Astrocyte (in vitro differentiated cells and primary cell): Measurements from ENCODE around the gene MARCHF10. TPM values are rescaled to one million over a fixed set of nuclear protein-coding genes. Genes with fewer than 3 reads are reported as not detected.
A peak's percentile ranks its signal among the peaks of the same experiment; 100 is the strongest.

ENCODE experiments used
- DNase-seq: peaks from one replicate; pipeline ENCODE4 v3.0.0-alpha.2; 2010; ENCODE audit warnings: low read depth
- FAIRE-seq: peaks from 2 replicates; lab custom pipeline; 2011; peaks lifted over from hg19 to GRCh38; lab: Jason Lieb, UNC
- H2AFZ ChIP-seq: 2 replicates; pipeline ENCODE4 v1.6.0; 2012; ENCODE audit warnings: low read depth, low read length, inconsistent platforms
- H3K27ac ChIP-seq: 2 replicates; pipeline ENCODE4 v1.5.1; 2011; ENCODE audit warnings: low read depth, low read length, inconsistent platforms
- H3K27me3 ChIP-seq: 2 replicates; pipeline ENCODE4 v1.6.0; 2011; ENCODE audit warnings: low read length, inconsistent platforms; ENCODE audit not compliant: insufficient read depth
- H3K36me3 ChIP-seq: 2 replicates; pipeline ENCODE4 v1.5.1; 2011; ENCODE audit warnings: low read length, inconsistent platforms; ENCODE audit not compliant: insufficient read depth
- H3K4me1 ChIP-seq: 2 replicates; pipeline ENCODE4 v1.5.1; 2011; ENCODE audit warnings: low read length, inconsistent platforms; ENCODE audit not compliant: insufficient read depth
- H3K4me2 ChIP-seq: 2 replicates; pipeline ENCODE4 v1.6.0; 2012; ENCODE audit warnings: low read length, inconsistent platforms
- H3K4me3 ChIP-seq: 2 replicates; pipeline ENCODE4 v1.5.1; 2011; ENCODE audit warnings: low read depth, mild to moderate bottlenecking, low read length, inconsistent platforms; ENCODE audit not compliant: insufficient read depth
- H3K79me2 ChIP-seq: 2 replicates; pipeline ENCODE4 v1.6.0; 2012; ENCODE audit warnings: mild to moderate bottlenecking, low read length, inconsistent platforms; ENCODE audit not compliant: insufficient read depth
- H3K9ac ChIP-seq: 2 replicates; pipeline ENCODE4 v1.6.0; 2012; ENCODE audit warnings: mild to moderate bottlenecking, low read length, inconsistent platforms
- H3K9me3 ChIP-seq: 2 replicates; pipeline ENCODE4 v1.5.1; 2012; ENCODE audit warnings: low read depth, mild to moderate bottlenecking, low read length, inconsistent platforms; ENCODE audit not compliant: insufficient read depth
- H4K20me1 ChIP-seq: 2 replicates; pipeline ENCODE4 v1.6.0; 2012; ENCODE audit warnings: low read length, inconsistent platforms; ENCODE audit not compliant: insufficient read depth
- H3K27ac Mint-ChIP-seq: one replicate; pipeline ENCODE4 v1.8.0; 2021; ENCODE audit warnings: mild to moderate bottlenecking, mixed read lengths; ENCODE audit not compliant: unreplicated experiment
- H3K27me3 Mint-ChIP-seq: one replicate; pipeline ENCODE4 v1.8.0; 2021; ENCODE audit warnings: low read depth, mixed read lengths; ENCODE audit not compliant: unreplicated experiment
- H3K36me3 Mint-ChIP-seq: one replicate; pipeline ENCODE4 v1.8.0; 2021; ENCODE audit warnings: low read depth, mixed read lengths; ENCODE audit not compliant: unreplicated experiment
- H3K4me1 Mint-ChIP-seq: one replicate; pipeline ENCODE4 v1.8.0; 2021; ENCODE audit warnings: low read depth, mixed read lengths; ENCODE audit not compliant: unreplicated experiment
- H3K4me3 Mint-ChIP-seq: one replicate; pipeline ENCODE4 v1.8.0; 2021; ENCODE audit warnings: mild to moderate bottlenecking, moderate library complexity, mixed read lengths; ENCODE audit not compliant: unreplicated experiment
- H3K9me3 Mint-ChIP-seq: one replicate; pipeline ENCODE4 v1.8.0; 2021; ENCODE audit warnings: mild to moderate bottlenecking, mixed read lengths; ENCODE audit not compliant: unreplicated experiment
- CTCF ChIP-seq: IDR thresholded peaks from 2 replicates; pipeline ENCODE4 v1.5.1; 2011; ENCODE audit warnings: low read depth, mild to moderate bottlenecking, inconsistent platforms, low read length, moderate library complexity; ENCODE audit not compliant: insufficient read depth
- EZH2 ChIP-seq: IDR thresholded peaks from 2 replicates; pipeline ENCODE4 v1.6.1; 2012; ENCODE audit warnings: mild to moderate bottlenecking, low read length, inconsistent platforms; ENCODE audit not compliant: insufficient read depth
- total RNA-seq: library from RNA; stranded (reverse); gene quantifications from 2 replicates; pipeline ENCODE4 v1.2.1, GENCODE V29; 2021

The MARCHF10 gene
- total RNA-seq, 1 donor from 2014 or later, result not detected

GRCh38 chr17:62823111-62823893, 15.2 kb upstream of the MARCHF10 start:
- FAIRE-seq, result no peak
- H3K27ac ChIP-seq, result peak overlapping the region; percentile 6

GRCh38 chr17:62822080-62822904, 14.2 kb upstream of the MARCHF10 start:
- Histone ChIP-seq H4K20me1 (no peaks in the 10 kb centered on the region), H3K4me1 (peaks cover 53% of the 10 kb centered on the region), H3K27ac (peak overlapping the region; percentile 15), H2AFZ (no peak overlapping the region), H3K79me2 (no peaks in the 10 kb centered on the region), H3K9ac (no peak overlapping the region), H3K27me3 (no peaks in the 10 kb centered on the region), H3K9me3 (no peaks in the 10 kb centered on the region), H3K4me3 (no peak overlapping the region), H3K4me2 (no peak overlapping the region), H3K36me3 (no peaks in the 10 kb centered on the region)
- Mint-ChIP-seq H3K27ac (peak overlapping the region; percentile 79), H3K9me3 (no peaks in the 10 kb centered on the region), H3K27me3 (no peaks in the 10 kb centered on the region), H3K36me3 (no peaks in the 10 kb centered on the region), H3K4me1 (peaks cover 50% of the 10 kb centered on the region), H3K4me3 (no peak overlapping the region)
- TF ChIP-seq EZH2 (no peak), CTCF (no peak)
- FAIRE-seq, result no peak
- peak; percentile 44 for DNase-seq

More at GRCh38 chr17:62823111-62823893, 15.2 kb upstream of the MARCHF10 start:
- Histone ChIP-seq H3K4me3 (no peak overlapping the region), H3K4me1 (peaks cover 63% of the 10 kb centered on the region), H3K27me3 (no peaks in the 10 kb centered on the region), H4K20me1 (no peaks in the 10 kb centered on the region), H3K9me3 (no peaks in the 10 kb centered on the region), H3K79me2 (no peaks in the 10 kb centered on the region), H3K4me2 (no peak overlapping the region), H3K36me3 (no peaks in the 10 kb centered on the region), H3K9ac (no peak overlapping the region), H2AFZ (no peak overlapping the region)
- no peaks in the 10 kb centered on the region for H3K36me3 Mint-ChIP-seq
- no peaks in the 10 kb centered on the region for H3K27me3 Mint-ChIP-seq
- H3K4me1 Mint-ChIP-seq, result peaks cover 53% of the 10 kb centered on the region
- no peaks in the 10 kb centered on the region for H3K9me3 Mint-ChIP-seq
- H3K4me3 Mint-ChIP-seq, result no peak overlapping the region
- TF ChIP-seq CTCF (no peak), EZH2 (no peak)
- H3K27ac Mint-ChIP-seq, result peak overlapping the region; percentile 48
- peak; percentile 25 for DNase-seq
